ENCODE results near the gene PIGX.

PIGX gene

DNA sequence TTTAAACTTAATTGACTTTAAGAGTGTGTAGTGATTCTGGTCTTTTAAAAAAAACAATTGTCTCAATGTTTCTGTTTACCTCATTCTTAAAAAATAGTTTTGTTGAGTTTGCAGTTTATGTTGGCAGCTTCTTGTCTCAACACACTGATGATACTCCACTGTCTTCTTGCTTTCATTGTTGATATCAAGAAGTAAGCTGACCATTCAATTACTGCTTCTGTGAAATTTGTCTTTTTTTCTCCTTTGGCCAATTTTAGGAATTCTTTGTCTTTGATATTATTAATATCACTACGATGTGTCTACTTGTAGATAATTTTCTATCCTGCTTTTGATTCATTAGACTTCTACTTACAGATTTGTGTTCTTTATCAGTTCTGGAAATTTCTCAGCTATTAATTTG is 58.9 kb downstream of the PIGX start:
- DNase-seq (ENCODE audit: low read depth): no peak
- no peak overlapping the region for H3K4me3 ChIP-seq (ENCODE audit: control insufficient read depth, low read depth, low read length)
- TF ChIP-seq, protein P1, sequence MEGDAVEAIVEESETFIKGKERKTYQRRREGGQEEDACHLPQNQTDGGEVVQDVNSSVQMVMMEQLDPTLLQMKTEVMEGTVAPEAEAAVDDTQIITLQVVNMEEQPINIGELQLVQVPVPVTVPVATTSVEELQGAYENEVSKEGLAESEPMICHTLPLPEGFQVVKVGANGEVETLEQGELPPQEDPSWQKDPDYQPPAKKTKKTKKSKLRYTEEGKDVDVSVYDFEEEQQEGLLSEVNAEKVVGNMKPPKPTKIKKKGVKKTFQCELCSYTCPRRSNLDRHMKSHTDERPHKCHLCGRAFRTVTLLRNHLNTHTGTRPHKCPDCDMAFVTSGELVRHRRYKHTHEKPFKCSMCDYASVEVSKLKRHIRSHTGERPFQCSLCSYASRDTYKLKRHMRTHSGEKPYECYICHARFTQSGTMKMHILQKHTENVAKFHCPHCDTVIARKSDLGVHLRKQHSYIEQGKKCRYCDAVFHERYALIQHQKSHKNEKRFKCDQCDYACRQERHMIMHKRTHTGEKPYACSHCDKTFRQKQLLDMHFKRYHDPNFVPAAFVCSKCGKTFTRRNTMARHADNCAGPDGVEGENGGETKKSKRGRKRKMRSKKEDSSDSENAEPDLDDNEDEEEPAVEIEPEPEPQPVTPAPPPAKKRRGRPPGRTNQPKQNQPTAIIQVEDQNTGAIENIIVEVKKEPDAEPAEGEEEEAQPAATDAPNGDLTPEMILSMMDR (IDR thresholded peaks at IDR 0.05; ENCODE audit: control insufficient read depth, insufficient read depth, low read depth, low read length, missing control alignments): no peak

DNA sequence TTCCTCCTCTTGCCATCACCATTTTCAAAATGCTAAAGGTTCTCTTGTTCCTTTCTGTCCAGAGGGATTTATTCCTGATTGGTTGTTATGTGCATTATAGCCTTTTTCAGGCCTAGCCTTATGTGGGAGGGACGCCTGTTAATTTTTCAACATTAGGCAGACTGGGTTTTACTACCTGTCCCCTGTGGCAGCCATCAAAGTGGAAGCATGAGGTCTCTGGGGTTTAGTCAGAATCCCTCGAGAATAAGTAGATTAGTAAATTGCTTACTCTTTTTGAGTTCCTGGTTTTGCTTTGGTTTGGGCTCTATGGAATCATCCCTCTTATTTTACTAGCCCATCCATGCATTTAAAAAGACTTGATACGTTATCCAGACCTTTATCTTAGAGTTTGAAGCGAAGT is 59.9 kb downstream of the PIGX start:
- H3K4me3 ChIP-seq (ENCODE audit: control insufficient read depth, low read depth, low read length): no peak overlapping the region
- TF ChIP-seq, protein P1 (IDR thresholded peaks at IDR 0.05; ENCODE audit: control insufficient read depth, insufficient read depth, low read depth, low read length, missing control alignments): no peak
- DNase-seq (ENCODE audit: low read depth): no peak

DNA sequence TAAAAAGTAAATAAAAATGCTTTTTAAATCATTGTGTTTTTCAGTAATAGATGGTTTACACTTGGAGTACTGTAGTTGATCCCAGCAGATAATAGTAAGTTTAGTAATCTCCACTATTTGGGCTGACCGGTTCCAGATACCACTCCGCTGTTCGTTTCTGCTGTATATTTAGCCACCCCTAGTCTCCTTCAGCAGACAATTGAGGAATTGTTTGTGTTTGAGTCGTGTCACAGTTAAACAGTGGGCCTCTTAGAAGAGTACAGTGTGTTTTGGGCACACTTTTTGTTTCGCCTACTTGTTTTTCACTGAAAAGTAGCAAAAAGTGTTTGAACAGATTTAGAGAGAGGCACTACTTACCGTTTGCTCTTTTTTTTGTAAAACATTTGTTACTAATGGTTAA is 60.7 kb downstream of the PIGX start:
- DNase-seq (ENCODE audit: low read depth): no peak
- TF ChIP-seq, protein P1 (IDR thresholded peaks at IDR 0.05; ENCODE audit: control insufficient read depth, insufficient read depth, low read depth, low read length, missing control alignments): no peak
- H3K4me3 ChIP-seq (ENCODE audit: control insufficient read depth, low read depth, low read length): no peak overlapping the region

DNA sequence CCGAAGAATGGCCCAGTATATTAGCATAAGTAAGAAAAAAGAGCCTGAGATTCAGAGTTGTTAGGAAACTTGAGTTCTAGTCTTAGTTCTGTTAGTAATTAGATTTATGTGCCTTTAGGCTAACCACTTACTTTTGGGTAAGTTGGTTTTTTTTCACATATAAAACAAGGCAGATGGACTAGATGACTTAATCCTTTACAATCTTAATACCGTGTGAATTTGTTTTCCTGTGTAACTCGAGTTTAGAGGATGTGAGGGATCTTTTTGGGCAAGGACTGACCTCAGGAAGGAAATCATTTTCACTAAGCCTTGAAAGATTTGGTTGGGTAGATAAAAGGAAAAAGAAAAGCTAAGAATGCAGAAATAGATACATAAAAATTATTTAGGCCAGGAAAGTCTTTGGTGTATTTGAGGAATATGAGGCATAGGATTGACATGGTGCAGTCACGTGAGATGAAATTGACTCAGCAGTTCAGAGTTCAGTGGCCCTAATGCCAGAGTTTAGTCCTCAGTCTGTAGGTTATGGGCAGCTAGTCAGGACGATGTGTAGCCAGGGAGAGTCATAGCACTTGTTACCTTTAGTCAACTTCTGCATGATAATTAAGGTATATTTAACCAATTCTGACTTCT is 62.1 kb downstream of the PIGX start:
- H3K4me3 ChIP-seq (ENCODE audit: control insufficient read depth, low read depth, low read length): no peak overlapping the region
- DNase-seq (ENCODE audit: low read depth): no peak
- TF ChIP-seq, protein P1 (IDR thresholded peaks at IDR 0.05; ENCODE audit: control insufficient read depth, insufficient read depth, low read depth, low read length, missing control alignments): no peak

DNA sequence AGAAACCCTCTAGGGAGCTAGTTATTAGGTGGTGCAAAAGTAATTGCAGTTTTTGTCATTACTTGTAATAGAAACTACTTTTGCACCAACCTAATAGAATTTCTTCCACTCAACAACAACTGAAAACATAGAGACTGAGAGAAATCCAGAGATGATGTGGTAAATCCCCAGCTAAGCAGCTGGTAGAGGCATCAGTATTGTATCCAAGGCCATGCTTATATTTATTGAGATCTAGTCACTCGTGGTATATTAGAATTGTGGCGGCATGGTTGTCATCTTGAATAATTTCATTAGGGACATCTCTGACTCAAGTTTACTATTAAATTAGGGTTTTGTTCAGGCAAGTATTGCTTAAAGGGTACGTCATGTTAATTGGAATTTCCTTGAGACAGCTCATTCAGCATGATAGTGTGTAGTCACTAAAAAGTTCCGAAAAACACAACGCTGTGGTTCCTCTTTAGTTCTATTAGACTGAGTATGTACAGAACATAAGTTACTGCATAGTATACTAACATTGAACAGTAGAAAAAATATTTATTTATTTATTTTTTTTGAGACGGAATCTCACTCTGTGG is 62.8 kb downstream of the PIGX start:
- H3K4me3 ChIP-seq (ENCODE audit: control insufficient read depth, low read depth, low read length): no peak overlapping the region
- no peak for DNase-seq (ENCODE audit: low read depth)
- TF ChIP-seq, protein P1 (IDR thresholded peaks at IDR 0.05; ENCODE audit: control insufficient read depth, insufficient read depth, low read depth, low read length, missing control alignments): no peak

DNA sequence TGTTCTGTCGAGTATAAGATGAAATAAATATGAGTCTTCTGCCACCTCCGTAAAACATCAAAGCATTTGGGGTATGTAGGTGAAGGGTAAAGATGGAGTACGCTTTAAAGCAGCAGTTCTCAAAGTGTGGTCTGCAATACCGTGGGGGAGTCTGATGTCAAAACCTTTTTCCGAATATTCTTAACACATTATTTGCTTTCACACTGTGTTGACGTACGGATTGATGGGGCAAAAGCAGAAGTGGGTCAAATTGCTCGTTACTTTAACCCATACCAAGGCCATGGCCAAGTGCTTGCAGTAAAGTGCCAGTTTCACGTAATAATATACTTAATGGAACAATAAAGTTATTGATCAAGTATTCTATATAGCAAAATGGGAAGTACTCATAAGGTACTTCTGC is 63.8 kb downstream of the PIGX start:
- no peak overlapping the region for H3K4me3 ChIP-seq (ENCODE audit: control insufficient read depth, low read depth, low read length)
- DNase-seq (ENCODE audit: low read depth): no peak
- TF ChIP-seq, protein P1 (IDR thresholded peaks at IDR 0.05; ENCODE audit: control insufficient read depth, insufficient read depth, low read depth, low read length, missing control alignments): no peak
